HUDEP-2 (cell line): ENCODE results near the gene SEC24D.
A peak's percentile ranks its signal among the peaks of the same experiment; 100 is the strongest.

Experiments
- DNase-seq, 76 experiments: peaks; one replicate each; lab custom pipeline; 2025; ENCODE audit not compliant: unreplicated experiment in 76 of 76; lab: John Stamatoyannopoulos, UW

Gene SEC24D

GRCh38 chr4:118776157-118776954, 59.6 kb downstream of the SEC24D start:
- no peak for DNase-seq

GRCh38 chr4:118775405-118775804, 60.5 kb downstream of the SEC24D start:
- DNase-seq: no peak

- no peak for DNase-seq
These were observed 60.9 kb downstream of the SEC24D start for GRCh38 chr4:118774989-118775388.

GRCh38 chr4:118774321-118774720, 61.6 kb downstream of the SEC24D start:
- no peak for DNase-seq

GRCh38 chr4:118773429-118773792, 62.5 kb downstream of the SEC24D start:
- DNase-seq: no peak

- no peak for DNase-seq
These were observed 63.0 kb downstream of the SEC24D start for GRCh38 chr4:118772767-118773428.

GRCh38 chr4:118772081-118772766, 63.7 kb downstream of the SEC24D start:
- peak in 26 of 76 experiments; percentile 2 to 50 (median 18) for DNase-seq

GRCh38 chr4:118770741-118771187, 65.2 kb downstream of the SEC24D start:
- peak in 1 of 76 experiments; percentile 3 for DNase-seq

- no peak for DNase-seq
These were observed 66.8 kb downstream of the SEC24D start for GRCh38 chr4:118769161-118769560.

DNA sequence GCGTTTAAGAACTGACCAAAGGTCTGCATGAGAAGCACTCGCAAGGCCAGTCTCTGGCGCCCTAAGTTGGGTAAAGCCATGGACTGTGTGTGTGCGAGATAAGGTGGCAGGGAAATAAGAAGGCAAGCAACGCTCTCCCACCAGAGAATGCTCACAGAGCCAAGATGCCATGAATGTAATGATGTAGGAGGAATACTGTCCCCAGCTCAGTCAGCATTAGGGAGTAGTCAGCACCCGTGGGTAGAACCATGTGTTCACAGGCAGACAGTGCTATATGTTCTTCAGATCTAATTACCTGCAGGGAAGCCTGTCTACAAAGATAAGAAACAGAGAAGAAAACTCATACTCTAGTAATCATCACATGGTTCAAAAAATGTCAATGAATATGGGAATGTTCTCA, 68.8 kb downstream of the SEC24D start:
- peak in 73 of 76 experiments; percentile 5 to 85 (median 50) for DNase-seq

- DNase-seq: peak in 51 of 76 experiments; percentile 1 to 91 (median 75)
These were observed 70.5 kb downstream of the SEC24D start for GRCh38 chr4:118765399-118765798.

GRCh38 chr4:118762730-118763477, 73.0 kb downstream of the SEC24D start:
- no peak for DNase-seq

GRCh38 chr4:118762155-118762554, 73.8 kb downstream of the SEC24D start:
- DNase-seq: no peak

DNA sequence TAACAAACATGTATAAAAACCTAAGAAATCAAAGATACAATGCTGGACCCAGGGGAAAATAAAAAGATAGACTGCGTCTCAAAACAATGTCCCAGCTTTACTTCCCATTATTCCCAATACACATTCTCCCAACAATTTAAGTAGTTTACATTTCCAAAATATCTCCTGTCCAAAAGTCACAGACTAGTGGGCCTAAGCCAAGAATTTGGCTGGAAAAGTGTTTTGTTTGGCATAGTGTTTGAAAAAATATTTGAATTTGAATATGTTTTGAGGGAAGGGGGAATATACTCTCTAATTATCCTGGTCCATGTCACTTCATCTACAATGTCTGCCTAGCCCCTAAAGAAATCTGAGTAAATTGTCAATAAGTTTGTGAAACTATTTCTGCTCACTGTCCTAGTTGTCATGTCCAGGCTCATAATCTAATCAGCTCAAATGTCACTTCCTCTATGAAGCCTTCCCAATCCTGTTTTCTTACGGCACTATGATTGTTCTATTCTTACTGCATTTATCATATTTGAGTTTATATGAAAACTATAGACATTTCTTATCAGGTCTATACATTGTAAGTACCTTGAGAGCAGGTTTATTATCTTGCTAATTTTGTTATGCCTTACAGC, 74.4 kb downstream of the SEC24D start:
- DNase-seq: no peak

- DNase-seq: no peak
These were observed 75.4 kb downstream of the SEC24D start for GRCh38 chr4:118760493-118760892.

- no peak for DNase-seq
These were observed 75.8 kb downstream of the SEC24D start for GRCh38 chr4:118760092-118760491.

- DNase-seq: no peak
These were observed 76.4 kb downstream of the SEC24D start for GRCh38 chr4:118759481-118759880.

DNA sequence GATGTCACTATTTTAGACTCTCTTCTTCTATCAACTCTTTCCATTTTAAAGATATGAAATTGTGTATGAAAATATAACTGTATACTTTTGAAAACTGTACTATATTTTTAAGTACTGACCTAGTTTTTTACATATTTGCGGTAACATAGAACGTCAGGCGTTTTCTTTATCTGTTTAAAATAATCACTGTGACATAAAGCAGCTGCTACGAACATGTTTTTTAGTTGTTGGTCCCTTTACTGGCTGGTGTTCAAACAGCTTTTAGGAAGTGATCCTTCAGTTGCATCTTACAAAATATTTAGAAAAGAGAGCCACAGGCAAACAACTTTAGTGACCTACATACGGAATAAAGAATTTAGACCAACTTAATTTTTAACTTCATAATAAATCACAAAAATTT, 77.6 kb downstream of the SEC24D start:
- DNase-seq: no peak

- no peak for DNase-seq
These were observed 78.1 kb downstream of the SEC24D start for GRCh38 chr4:118757761-118758251.

DNA sequence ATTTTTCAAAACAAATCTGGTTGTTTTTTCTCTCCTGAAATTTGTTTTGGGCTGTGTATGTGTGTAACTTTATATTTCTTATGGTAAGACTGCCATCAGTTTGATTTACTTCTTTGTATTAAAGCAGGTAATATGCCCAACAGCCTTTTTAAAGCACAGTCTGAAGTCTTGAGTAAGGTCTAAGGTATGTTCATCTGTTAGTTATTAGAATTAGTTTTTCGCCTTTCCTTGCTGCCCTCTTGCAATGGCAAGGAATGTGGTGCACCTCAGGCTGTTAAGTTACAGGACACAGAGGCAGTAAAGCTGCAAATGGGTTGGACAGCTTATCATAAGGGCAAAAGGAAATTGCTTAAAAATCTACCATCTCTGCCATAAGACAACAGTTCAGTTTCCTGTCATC, 79.0 kb downstream of the SEC24D start:
- DNase-seq: no peak
